ENCODE measurements around the gene MMEL1. TPM values are rescaled to one million over a fixed set of nuclear protein-coding genes. Genes with fewer than 3 reads are reported as not detected.

MMEL1 gene
- total RNA-seq, 3 donors from 2014 or later: 9.2 to 12.7 TPM; not detected in 1

DNA sequence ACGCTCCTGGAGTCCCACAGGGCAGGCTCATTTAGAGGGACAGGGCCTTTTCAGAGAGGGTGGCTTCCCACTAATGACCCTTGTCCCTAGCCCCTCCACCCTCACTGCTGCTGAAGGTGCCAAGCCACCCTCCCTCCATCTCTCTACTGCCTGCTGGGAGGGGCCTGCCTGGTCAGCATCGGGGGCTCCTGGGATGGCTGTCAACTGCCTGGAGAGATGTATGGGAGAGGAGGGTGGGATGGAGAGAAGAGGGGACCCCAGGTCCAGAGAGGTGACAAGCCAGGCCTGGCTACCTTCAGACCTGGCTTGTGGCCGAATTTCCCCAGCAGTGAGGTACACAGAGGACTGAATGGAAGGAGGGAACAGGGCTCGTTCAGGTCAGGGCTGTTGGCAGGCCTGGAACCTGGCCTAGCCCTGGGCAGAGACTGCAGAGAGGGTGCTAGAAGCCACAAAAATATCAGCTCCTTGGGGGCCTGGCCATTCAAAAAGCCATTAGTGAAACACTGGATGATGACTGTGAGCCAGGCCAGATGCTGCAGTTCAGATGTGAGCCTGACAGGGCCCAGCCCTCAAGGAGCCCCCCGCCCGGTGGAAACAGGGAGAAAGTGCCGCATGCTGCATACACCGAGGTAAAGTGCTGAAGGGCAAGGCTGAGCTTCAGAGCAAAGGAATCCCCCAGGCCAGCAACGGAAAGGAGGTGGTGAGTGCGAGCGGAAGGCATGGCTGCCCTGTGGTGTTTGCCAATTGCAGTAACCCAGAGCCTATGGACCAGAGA is 20.0 kb downstream of the MMEL1 start:
- peak in 1 of 2 donors; percentile 39 for DNase-seq (ENCODE audit: low spot score in 2 of 2)
- no peak overlapping the region for H3K27ac ChIP-seq
- H3K4me3 ChIP-seq: no peak overlapping the region
- H3K4me1 ChIP-seq: no peaks in the 10 kb centered on the region
- peaks cover 4 to 7% of the 10 kb centered on the region in 2 donors for H3K27me3 ChIP-seq
- TF ChIP-seq CTCF (IDR thresholded peaks at IDR 0.05) (no peak), POLR2A (IDR thresholded peaks at IDR 0.05) (no peak), POLR2AphosphoS5 (IDR thresholded peaks at IDR 0.05) (no peak)
- intact Hi-C loops (cut with DNase I; ENCODE audit: low total_unique reads): no loop called here
- H3K9me3 ChIP-seq: peaks cover 12 to 25% of the 10 kb centered on the region in 2 donors
- no peaks in the 10 kb centered on the region for H3K36me3 ChIP-seq

- Histone ChIP-seq H3K9me3 (peaks cover 12 to 24% of the 10 kb centered on the region in 2 donors), H3K4me1 (no peaks in the 10 kb centered on the region), H3K36me3 (no peaks in the 10 kb centered on the region), H3K27me3 (peaks cover 4 to 7% of the 10 kb centered on the region in 2 donors), H3K27ac (no peak overlapping the region), H3K4me3 (no peak overlapping the region)
- DNase-seq (ENCODE audit: low spot score in 2 of 2): no peak
- no peak for TF ChIP-seq CTCF (IDR thresholded peaks at IDR 0.05)
- no peak for TF ChIP-seq POLR2AphosphoS5 (IDR thresholded peaks at IDR 0.05)
- intact Hi-C loops (cut with DNase I; ENCODE audit: low total_unique reads): no loop called here
These were observed 21.0 kb downstream of the MMEL1 start for GRCh38 chr1:2611621-2612437.

- Histone ChIP-seq H3K9me3 (peaks cover 12 to 20% of the 10 kb centered on the region in 2 donors), H3K4me1 (no peaks in the 10 kb centered on the region), H3K27ac (no peak overlapping the region), H3K27me3 (peaks cover 4 to 7% of the 10 kb centered on the region in 2 donors), H3K36me3 (no peaks in the 10 kb centered on the region), H3K4me3 (peak overlapping the region in 2 of 3 donors; percentile 25 to 28)
- intact Hi-C loops (cut with DNase I; ENCODE audit: low total_unique reads): no loop called here
- TF ChIP-seq POLR2A (IDR thresholded peaks at IDR 0.05) (no peak), CTCF (IDR thresholded peaks at IDR 0.05) (no peak), POLR2AphosphoS5 (IDR thresholded peaks at IDR 0.05) (no peak)
- DNase-seq (ENCODE audit: low spot score in 2 of 2): peak in 1 of 2 donors; percentile 50
These were observed 21.8 kb downstream of the MMEL1 start for GRCh38 chr1:2611031-2611501.

GRCh38 chr1:2610036-2610959 is 22.5 kb downstream of the MMEL1 start:
- Histone ChIP-seq H3K27me3 (peaks cover 4 to 10% of the 10 kb centered on the region in 2 donors), H3K4me1 (no peaks in the 10 kb centered on the region), H3K27ac (no peak overlapping the region), H3K36me3 (no peaks in the 10 kb centered on the region), H3K4me3 (no peak overlapping the region), H3K9me3 (peaks cover 12 to 20% of the 10 kb centered on the region in 2 donors)
- TF ChIP-seq POLR2A (IDR thresholded peaks at IDR 0.05) (no peak), POLR2AphosphoS5 (IDR thresholded peaks at IDR 0.05) (no peak), CTCF (IDR thresholded peaks at IDR 0.05) (no peak)
- DNase-seq (ENCODE audit: low spot score in 2 of 2): peak in 1 of 2 donors; percentile 34
- intact Hi-C loops (cut with DNase I; ENCODE audit: low total_unique reads): no loop called here
